ENCODE measurements around the gene TPRA1.

DNA sequence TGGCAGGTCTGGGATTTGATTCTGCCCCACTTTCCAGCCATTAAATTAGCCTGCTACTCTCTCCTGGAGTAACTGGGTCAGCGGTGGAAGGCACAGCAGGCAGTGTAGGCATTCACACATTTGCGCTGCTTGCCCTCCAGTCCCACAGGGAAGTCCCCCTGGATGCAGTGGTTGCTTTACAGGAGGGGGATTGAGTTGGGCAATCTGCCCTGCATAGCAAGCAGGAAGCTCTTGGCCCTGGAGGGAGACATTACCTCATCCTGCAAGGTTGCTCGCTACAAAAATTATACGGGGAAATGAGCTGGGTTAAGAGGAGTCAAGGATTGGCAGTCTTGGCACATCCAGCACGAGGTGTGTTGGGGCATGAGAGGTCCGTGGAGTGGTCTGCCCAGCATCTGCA is 22.4 kb upstream of the TPRA1 start:
- TF ChIP-seq, protein P1, sequence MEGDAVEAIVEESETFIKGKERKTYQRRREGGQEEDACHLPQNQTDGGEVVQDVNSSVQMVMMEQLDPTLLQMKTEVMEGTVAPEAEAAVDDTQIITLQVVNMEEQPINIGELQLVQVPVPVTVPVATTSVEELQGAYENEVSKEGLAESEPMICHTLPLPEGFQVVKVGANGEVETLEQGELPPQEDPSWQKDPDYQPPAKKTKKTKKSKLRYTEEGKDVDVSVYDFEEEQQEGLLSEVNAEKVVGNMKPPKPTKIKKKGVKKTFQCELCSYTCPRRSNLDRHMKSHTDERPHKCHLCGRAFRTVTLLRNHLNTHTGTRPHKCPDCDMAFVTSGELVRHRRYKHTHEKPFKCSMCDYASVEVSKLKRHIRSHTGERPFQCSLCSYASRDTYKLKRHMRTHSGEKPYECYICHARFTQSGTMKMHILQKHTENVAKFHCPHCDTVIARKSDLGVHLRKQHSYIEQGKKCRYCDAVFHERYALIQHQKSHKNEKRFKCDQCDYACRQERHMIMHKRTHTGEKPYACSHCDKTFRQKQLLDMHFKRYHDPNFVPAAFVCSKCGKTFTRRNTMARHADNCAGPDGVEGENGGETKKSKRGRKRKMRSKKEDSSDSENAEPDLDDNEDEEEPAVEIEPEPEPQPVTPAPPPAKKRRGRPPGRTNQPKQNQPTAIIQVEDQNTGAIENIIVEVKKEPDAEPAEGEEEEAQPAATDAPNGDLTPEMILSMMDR (IDR thresholded peaks at IDR 0.05), result no peak
- TF ChIP-seq POLR2A (IDR thresholded peaks at IDR 0.05) (no peak), EP300 (IDR thresholded peaks at IDR 0.05) (no peak), POLR2AphosphoS5 (IDR thresholded peaks at IDR 0.05) (no peak)
